GM12878 (cell line): Measurements from ENCODE around the gene ACOT6. TPM values are rescaled to one million over a fixed set of nuclear protein-coding genes. Genes with fewer than 3 reads are reported as not detected.

ENCODE experiments used
- ATF7 ChIP-seq: fragments of 450-650 bp; IDR thresholded peaks from 2 replicates; pipeline ENCODE4 v1.6.1; 2016; ENCODE audit warnings: low read depth, mild to moderate bottlenecking
- BCL3 ChIP-seq: IDR thresholded peaks from 2 replicates; pipeline ENCODE4 v1.6.1; 2011; ENCODE audit warnings: borderline replicate concordance, low read depth, mild to moderate bottlenecking, moderate library complexity, low read length; ENCODE audit not compliant: insufficient read depth, poor library complexity, severe bottlenecking
- BHLHE40 ChIP-seq, 2 experiments: fragments of 450-650 bp in 1 of 2; IDR thresholded peaks; 2 replicates each; pipeline ENCODE4 v1.6.1; 2011 to 2017; ENCODE audit warnings: low read depth in 2 of 2, borderline replicate concordance in 1 of 2, improper control_type of control experiment in 1 of 2, low read length in 1 of 2, mild to moderate bottlenecking in 1 of 2
- EED ChIP-seq: sonication (generic); IDR thresholded peaks from 2 replicates; pipeline ENCODE4 v1.6.1; 2016; ENCODE audit warnings: antibody characterized with exemption, low read depth
- IRF5 ChIP-seq: fragments of 450-650 bp; IDR thresholded peaks from 2 replicates; pipeline ENCODE4 v1.6.1; 2017; ENCODE audit warnings: borderline replicate concordance
- MEF2B ChIP-seq: fragments of 450-650 bp; IDR thresholded peaks from 2 replicates; pipeline ENCODE4 v1.6.1; 2018; ENCODE audit warnings: mild to moderate bottlenecking, moderate library complexity; ENCODE audit not compliant: partially characterized antibody, poor library complexity, severe bottlenecking
- MYB ChIP-seq: fragments of 150-350 bp; IDR thresholded peaks from 2 replicates; pipeline ENCODE4 v1.6.1; 2014; ENCODE audit warnings: mild to moderate bottlenecking, low read depth, low read length, borderline replicate concordance
- POLR2A ChIP-seq: IDR thresholded peaks from 2 replicates; pipeline ENCODE4 v1.6.1; 2011; ENCODE audit warnings: low read depth, mild to moderate bottlenecking, low read length
- RELB ChIP-seq: fragments of 450-650 bp; IDR thresholded peaks from 2 replicates; pipeline ENCODE4 v1.6.1; 2017; ENCODE audit warnings: low read depth, mild to moderate bottlenecking, moderate library complexity
- SP1 ChIP-seq: IDR thresholded peaks from one replicate; pipeline ENCODE4 v1.6.1; 2011; ENCODE audit warnings: low read depth, low read length
- WRNIP1 ChIP-seq: IDR thresholded peaks from 2 replicates; pipeline ENCODE4 v1.6.1; 2011; ENCODE audit warnings: low read depth, low read length, improper control_type of control experiment, borderline replicate concordance
- ZBTB4 ChIP-seq: fragments of 450-650 bp; formaldehyde crosslinking; IDR thresholded peaks from 2 replicates; pipeline ENCODE4 v1.4.0; 2022; ENCODE audit warnings: mild to moderate bottlenecking, moderate library complexity
- polyA plus RNA-seq, 11 experiments: library from polyadenylated mRNA; depleted of rRNA in 4 of 11; unstranded in 6 of 11; stranded (reverse) in 5 of 11; fragments of >200 nt; fragmentation: Nextera tagmentation in 4 of 11; fragmentation: Illumina TruSeq in 1 of 11; extraction: Ambion mirVana in 4 of 11; extraction: Trizol in 1 of 11; gene quantifications; 1 replicate in 1 of 11; 2 replicates in 10 of 11; pipeline versions ENCODE4 v1.2.1 to v1.2.3, GENCODE V29; 2011 to 2016; ENCODE audit warnings: inconsistent platforms in 2 of 11, missing spikeins in 2 of 11, low read depth in 1 of 11
- total RNA-seq, 4 experiments: library from RNA; depleted of rRNA in 3 of 4; stranded (reverse); fragments of >200 nt in 3 of 4; fragmentation: Illumina TruSeq in 1 of 4; extraction: Trizol in 1 of 4; gene quantifications; 2 replicates each; pipeline versions ENCODE4 v1.2.1 to v1.2.3, GENCODE V29; 2013 to 2021
- TF ChIP-seq, protein P1 (sequence below): IDR thresholded peaks from 2 replicates; pipeline ENCODE4 v1.6.1; 2012; ENCODE audit warnings: improper control_type of control experiment, low read depth, low read length; ENCODE audit not compliant: insufficient replicate concordance

Gene ACOT6
- total and polyA plus RNA-seq, 10 of the 15 experiments (the other 5 are each of a cell fraction or from before 2014, with no cell fraction given) = not detected

DNA sequence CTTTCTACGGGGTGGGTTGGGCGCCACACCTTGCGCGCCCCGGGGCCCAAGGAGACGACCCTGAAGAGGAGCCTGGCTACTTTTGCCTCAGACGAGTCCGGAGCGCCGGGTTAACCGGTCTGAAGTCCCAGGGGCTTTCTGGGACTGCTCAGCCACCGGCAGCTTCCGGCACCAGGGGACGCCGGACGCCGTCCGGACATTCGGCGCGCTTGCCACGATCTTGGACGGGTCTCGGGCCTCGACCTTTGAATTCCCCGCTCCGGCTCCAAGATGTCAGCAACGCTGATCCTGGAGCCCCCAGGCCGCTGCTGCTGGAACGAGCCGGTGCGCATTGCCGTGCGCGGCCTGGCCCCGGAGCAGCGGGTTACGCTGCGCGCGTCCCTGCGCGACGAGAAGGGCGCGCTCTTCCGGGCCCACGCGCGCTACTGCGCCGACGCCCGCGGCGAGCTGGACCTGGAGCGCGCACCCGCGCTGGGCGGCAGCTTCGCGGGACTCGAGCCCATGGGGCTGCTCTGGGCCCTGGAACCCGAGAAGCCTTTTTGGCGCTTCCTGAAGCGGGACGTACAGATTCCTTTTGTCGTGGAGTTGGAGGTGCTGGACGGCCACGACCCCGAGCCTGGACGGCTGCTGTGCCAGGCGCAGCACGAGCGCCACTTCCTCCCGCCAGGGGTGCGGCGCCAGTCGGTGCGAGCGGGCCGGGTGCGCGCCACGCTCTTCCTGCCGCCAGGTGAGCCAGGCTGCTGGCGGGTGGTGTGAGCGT, 20.4 kb upstream of the ACOT6 start, which contains the start of gene ACOT4 (continued):
- TF ChIP-seq RELB (0 out of 2 replicates have a peak, but pooled peaks have one; percentile 8), POLR2A (peak; percentile 67), SP1 (no peak), ATF7 (no peak), BCL3 (no peak), EED (0 out of 2 replicates have a peak, but pooled peaks have one; percentile 14), IRF5 (no peak), WRNIP1 (no peak), MYB (no peak), MEF2B (peak; percentile 69), ZBTB4 (CRISPR knock-in tag) (no peak), BHLHE40 (IDR thresholded peaks at IDR 0.05; ENCODE audit: borderline replicate concordance in 1 of 2, low read depth in 2 of 2, low read length in 1 of 2) (peak in 1 of 2 experiments; percentile 74; a peak in 2 of 4 replicates)
- TF ChIP-seq, protein P1, sequence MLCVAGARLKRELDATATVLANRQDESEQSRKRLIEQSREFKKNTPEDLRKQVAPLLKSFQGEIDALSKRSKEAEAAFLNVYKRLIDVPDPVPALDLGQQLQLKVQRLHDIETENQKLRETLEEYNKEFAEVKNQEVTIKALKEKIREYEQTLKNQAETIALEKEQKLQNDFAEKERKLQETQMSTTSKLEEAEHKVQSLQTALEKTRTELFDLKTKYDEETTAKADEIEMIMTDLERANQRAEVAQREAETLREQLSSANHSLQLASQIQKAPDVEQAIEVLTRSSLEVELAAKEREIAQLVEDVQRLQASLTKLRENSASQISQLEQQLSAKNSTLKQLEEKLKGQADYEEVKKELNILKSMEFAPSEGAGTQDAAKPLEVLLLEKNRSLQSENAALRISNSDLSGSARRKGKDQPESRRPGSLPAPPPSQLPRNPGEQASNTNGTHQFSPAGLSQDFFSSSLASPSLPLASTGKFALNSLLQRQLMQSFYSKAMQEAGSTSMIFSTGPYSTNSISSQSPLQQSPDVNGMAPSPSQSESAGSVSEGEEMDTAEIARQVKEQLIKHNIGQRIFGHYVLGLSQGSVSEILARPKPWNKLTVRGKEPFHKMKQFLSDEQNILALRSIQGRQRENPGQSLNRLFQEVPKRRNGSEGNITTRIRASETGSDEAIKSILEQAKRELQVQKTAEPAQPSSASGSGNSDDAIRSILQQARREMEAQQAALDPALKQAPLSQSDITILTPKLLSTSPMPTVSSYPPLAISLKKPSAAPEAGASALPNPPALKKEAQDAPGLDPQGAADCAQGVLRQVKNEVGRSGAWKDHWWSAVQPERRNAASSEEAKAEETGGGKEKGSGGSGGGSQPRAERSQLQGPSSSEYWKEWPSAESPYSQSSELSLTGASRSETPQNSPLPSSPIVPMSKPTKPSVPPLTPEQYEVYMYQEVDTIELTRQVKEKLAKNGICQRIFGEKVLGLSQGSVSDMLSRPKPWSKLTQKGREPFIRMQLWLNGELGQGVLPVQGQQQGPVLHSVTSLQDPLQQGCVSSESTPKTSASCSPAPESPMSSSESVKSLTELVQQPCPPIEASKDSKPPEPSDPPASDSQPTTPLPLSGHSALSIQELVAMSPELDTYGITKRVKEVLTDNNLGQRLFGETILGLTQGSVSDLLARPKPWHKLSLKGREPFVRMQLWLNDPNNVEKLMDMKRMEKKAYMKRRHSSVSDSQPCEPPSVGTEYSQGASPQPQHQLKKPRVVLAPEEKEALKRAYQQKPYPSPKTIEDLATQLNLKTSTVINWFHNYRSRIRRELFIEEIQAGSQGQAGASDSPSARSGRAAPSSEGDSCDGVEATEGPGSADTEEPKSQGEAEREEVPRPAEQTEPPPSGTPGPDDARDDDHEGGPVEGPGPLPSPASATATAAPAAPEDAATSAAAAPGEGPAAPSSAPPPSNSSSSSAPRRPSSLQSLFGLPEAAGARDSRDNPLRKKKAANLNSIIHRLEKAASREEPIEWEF = no peak
